HFF-Myc (cell line): Measurements from ENCODE around the gene GALNT10.

Experiments
- DNase-seq: peaks from one replicate; pipeline ENCODE4 v3.0.0-alpha.2; 2011; ENCODE audit warnings: low read depth; ENCODE audit errors: extremely low read depth
- H3K4me3 ChIP-seq: replicated peaks from 2 replicates; pipeline ENCODE4 v1.5.1; 2011; ENCODE audit warnings: low read depth, mild to moderate bottlenecking, control low read depth, low read length
- TF ChIP-seq, protein P1 (sequence below): IDR thresholded peaks from 2 replicates; pipeline ENCODE4 v1.5.1; 2012; ENCODE audit warnings: mild to moderate bottlenecking, low read depth, low read length, control low read depth; ENCODE audit errors: missing control alignments

The GALNT10 gene

DNA sequence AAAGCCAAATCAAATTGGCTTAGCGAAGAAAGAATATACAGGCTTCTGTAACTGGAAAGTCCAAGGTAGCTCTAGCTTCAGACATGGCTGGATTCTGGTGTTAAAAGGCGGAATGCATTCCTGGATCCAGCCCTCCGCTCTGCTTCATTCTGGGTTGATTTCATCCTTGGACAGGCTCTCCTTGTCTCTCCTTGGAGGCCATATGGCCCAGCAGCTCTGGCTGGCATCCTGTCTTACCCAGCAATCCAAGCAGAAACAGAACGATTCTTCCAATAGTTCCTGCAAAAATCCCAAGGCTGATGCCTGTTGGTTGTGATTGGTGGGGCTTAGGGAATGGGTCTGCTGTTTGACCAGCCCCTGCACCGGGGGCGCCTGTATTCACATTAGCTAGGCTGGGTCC lies 218.3 kb downstream of the GALNT10 start:
- TF ChIP-seq, protein P1, sequence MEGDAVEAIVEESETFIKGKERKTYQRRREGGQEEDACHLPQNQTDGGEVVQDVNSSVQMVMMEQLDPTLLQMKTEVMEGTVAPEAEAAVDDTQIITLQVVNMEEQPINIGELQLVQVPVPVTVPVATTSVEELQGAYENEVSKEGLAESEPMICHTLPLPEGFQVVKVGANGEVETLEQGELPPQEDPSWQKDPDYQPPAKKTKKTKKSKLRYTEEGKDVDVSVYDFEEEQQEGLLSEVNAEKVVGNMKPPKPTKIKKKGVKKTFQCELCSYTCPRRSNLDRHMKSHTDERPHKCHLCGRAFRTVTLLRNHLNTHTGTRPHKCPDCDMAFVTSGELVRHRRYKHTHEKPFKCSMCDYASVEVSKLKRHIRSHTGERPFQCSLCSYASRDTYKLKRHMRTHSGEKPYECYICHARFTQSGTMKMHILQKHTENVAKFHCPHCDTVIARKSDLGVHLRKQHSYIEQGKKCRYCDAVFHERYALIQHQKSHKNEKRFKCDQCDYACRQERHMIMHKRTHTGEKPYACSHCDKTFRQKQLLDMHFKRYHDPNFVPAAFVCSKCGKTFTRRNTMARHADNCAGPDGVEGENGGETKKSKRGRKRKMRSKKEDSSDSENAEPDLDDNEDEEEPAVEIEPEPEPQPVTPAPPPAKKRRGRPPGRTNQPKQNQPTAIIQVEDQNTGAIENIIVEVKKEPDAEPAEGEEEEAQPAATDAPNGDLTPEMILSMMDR, result no peak
- H3K4me3 ChIP-seq, result no peak overlapping the region
- DNase-seq, result no peak

- TF ChIP-seq, protein P1, result no peak
- DNase-seq, result no peak
- H3K4me3 ChIP-seq, result no peak overlapping the region
Observed at GRCh38 chr5:154409230-154409840, 218.8 kb downstream of the GALNT10 start.

GRCh38 chr5:154410008-154410407 lies 219.5 kb downstream of the GALNT10 start:
- TF ChIP-seq, protein P1, result no peak
- no peak overlapping the region for H3K4me3 ChIP-seq
- DNase-seq, result no peak

DNA sequence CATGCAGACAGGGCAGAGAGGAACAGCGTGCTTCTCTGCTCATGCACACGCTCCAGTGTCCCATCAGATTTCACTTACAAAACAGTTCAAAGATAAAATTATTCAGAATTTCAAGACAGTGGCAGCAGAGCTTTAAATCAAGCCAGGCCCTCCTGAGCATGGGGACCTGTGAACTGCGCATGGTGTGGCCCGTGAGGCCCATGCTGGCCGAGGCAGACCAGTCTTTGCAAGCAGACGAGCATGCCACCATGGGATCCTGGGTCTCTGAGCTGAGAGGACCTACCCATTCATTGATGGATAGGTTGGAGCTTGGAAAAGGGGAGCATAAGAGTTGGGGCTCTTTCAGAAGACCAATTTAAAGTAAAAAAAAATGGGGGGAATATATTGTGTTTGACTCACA lies 220.3 kb downstream of the GALNT10 start:
- no peak for DNase-seq
- no peak overlapping the region for H3K4me3 ChIP-seq
- TF ChIP-seq, protein P1, result no peak

- H3K4me3 ChIP-seq, result no peak overlapping the region
- DNase-seq, result no peak
- TF ChIP-seq, protein P1, result no peak
Observed at GRCh38 chr5:154411338-154411737, 220.8 kb downstream of the GALNT10 start.

GRCh38 chr5:154412316-154412715 lies 221.8 kb downstream of the GALNT10 start:
- TF ChIP-seq, protein P1, result no peak

DNA sequence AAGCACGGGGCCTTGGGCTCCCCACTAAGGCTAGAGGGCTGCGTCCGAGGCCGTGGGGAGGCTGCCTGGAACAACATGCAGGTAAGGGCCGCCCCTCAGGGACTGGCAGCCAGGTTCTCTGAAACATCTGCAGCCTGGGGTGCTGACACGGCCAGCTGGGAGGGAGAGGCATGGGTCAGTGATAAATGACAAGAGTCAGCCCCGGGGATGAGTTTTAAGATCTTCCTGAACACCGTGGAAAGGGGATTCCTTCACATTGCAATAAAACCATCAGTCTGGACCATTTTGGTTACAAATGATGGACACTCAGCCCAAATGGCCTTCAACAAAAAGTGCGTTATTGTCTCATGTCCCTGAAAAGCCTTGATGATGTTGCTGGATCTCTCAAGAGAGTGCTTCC lies 222.4 kb downstream of the GALNT10 start:
- TF ChIP-seq, protein P1, result no peak
- DNase-seq, result no peak

More at GRCh38 chr5:154412316-154412715, 221.8 kb downstream of the GALNT10 start:
- no peak for DNase-seq
- H3K4me3 ChIP-seq, result no peak overlapping the region

More for the DNA sequence above, 222.4 kb downstream of the GALNT10 start:
- H3K4me3 ChIP-seq, result no peak overlapping the region
